SK-N-SH (cell line): Measurements from ENCODE around the gene CCDC175.

ENCODE experiments used
- EP300 ChIP-seq, 2 experiments: IDR thresholded peaks; 2 replicates each; pipeline versions ENCODE4 v1.4.0 to v1.6.1; 2012; ENCODE audit warnings: borderline replicate concordance in 1 of 2, low read depth in 1 of 2, low read length in 1 of 2
- EZH2phosphoT487 ChIP-seq: fragments of 200-600 bp; sonication (generic); IDR thresholded peaks from 2 replicates; pipeline ENCODE4 v1.6.1; 2017; ENCODE audit warnings: low read depth, mixed run types, mild to moderate bottlenecking, antibody characterized with exemption, moderate library complexity, borderline replicate concordance
- GABPA ChIP-seq: IDR thresholded peaks from 2 replicates; pipeline ENCODE4 v1.4.0; 2012; ENCODE audit warnings: low read depth, mild to moderate bottlenecking
- POLR2AphosphoS5 ChIP-seq: IDR thresholded peaks from 2 replicates; pipeline ENCODE4 v1.6.1; 2012; ENCODE audit warnings: low read depth, low read length
- RXRA ChIP-seq: IDR thresholded peaks from 2 replicates; pipeline ENCODE4 v1.4.0; 2012; ENCODE audit warnings: low read depth, mild to moderate bottlenecking, borderline replicate concordance
- TEAD4 ChIP-seq: IDR thresholded peaks from 2 replicates; pipeline ENCODE4 v1.4.0; 2012; ENCODE audit warnings: mild to moderate bottlenecking, borderline replicate concordance; ENCODE audit not compliant: insufficient read depth
- TF ChIP-seq, protein P1 (sequence below): fragments of 200-600 bp; sonication (generic); IDR thresholded peaks from 2 replicates; pipeline ENCODE4 v1.6.1; 2017; ENCODE audit warnings: antibody characterized with exemption, mild to moderate bottlenecking, moderate library complexity
- TF ChIP-seq, protein P2 (sequence below): IDR thresholded peaks from 2 replicates; pipeline ENCODE4 v1.4.0; 2012; ENCODE audit warnings: low read depth

DNA sequence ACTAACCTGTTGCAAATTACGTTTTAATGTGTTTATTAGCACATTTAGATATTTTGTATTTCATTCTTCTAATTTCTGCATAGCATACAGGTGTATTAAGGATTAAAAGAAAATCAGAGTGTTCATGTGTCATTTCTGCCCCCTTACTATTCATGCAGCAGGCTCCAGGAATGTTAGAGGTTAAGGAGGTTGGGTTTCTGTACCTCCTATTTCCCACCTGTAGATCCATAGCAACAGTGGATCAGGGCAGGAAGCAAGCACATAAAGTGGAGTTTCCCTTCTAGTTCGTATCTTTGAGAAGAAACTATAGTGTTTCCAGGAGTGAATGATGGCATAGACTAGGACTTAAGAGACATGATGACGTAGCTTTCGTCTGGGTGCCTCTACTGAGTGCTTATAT lies 73.4 kb downstream of the CCDC175 start:
- TF ChIP-seq, protein P1, sequence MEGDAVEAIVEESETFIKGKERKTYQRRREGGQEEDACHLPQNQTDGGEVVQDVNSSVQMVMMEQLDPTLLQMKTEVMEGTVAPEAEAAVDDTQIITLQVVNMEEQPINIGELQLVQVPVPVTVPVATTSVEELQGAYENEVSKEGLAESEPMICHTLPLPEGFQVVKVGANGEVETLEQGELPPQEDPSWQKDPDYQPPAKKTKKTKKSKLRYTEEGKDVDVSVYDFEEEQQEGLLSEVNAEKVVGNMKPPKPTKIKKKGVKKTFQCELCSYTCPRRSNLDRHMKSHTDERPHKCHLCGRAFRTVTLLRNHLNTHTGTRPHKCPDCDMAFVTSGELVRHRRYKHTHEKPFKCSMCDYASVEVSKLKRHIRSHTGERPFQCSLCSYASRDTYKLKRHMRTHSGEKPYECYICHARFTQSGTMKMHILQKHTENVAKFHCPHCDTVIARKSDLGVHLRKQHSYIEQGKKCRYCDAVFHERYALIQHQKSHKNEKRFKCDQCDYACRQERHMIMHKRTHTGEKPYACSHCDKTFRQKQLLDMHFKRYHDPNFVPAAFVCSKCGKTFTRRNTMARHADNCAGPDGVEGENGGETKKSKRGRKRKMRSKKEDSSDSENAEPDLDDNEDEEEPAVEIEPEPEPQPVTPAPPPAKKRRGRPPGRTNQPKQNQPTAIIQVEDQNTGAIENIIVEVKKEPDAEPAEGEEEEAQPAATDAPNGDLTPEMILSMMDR, result no peak
- no peak for TF ChIP-seq RXRA
- no peak for TF ChIP-seq EP300 (IDR thresholded peaks at IDR 0.05; ENCODE audit: borderline replicate concordance in 1 of 2, low read depth in 1 of 2, low read length in 1 of 2)
- TF ChIP-seq EZH2phosphoT487, result no peak
- TF ChIP-seq, protein P2, sequence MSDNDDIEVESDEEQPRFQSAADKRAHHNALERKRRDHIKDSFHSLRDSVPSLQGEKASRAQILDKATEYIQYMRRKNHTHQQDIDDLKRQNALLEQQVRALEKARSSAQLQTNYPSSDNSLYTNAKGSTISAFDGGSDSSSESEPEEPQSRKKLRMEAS, result no peak
- no peak for TF ChIP-seq TEAD4
- TF ChIP-seq POLR2AphosphoS5, result no peak
- TF ChIP-seq GABPA, result no peak
